Measurements from ENCODE around the gene SPTAN1.

SPTAN1 gene

GRCh38 chr9:128540634-128541360, 11.6 kb upstream of the SPTAN1 start:
- in situ Hi-C loops (cut with HindIII; ENCODE audit: low sequenced_read_pairs): no loop called here
- DNase-seq (ENCODE audit: low read depth, low spot score): no peak
- no peak overlapping the region for H3K4me3 ChIP-seq (ENCODE audit: low read depth, low read length)

GRCh38 chr9:128546504-128546903, 5.9 kb upstream of the SPTAN1 start:
- H3K4me3 ChIP-seq (ENCODE audit: low read depth, low read length): no peak overlapping the region
- no peak for DNase-seq (ENCODE audit: low read depth, low spot score)
- no peak for TF ChIP-seq CTCF (IDR thresholded peaks at IDR 0.05; ENCODE audit: low read depth, low read length)
- in situ Hi-C loops (cut with HindIII; ENCODE audit: low sequenced_read_pairs): no loop called here

More at GRCh38 chr9:128540634-128541360, 11.6 kb upstream of the SPTAN1 start:
- TF ChIP-seq CTCF (IDR thresholded peaks at IDR 0.05; ENCODE audit: low read depth, low read length): no peak

GRCh38 chr9:128548876-128549275, 3.5 kb upstream of the SPTAN1 start:
- H3K4me3 ChIP-seq (ENCODE audit: low read depth, low read length): no peak overlapping the region
- no peak for DNase-seq (ENCODE audit: low read depth, low spot score)
- TF ChIP-seq CTCF (IDR thresholded peaks at IDR 0.05; ENCODE audit: low read depth, low read length): no peak
- in situ Hi-C loops (cut with HindIII; ENCODE audit: low sequenced_read_pairs): no loop called here

GRCh38 chr9:128550226-128550625, 2.2 kb upstream of the SPTAN1 start:
- in situ Hi-C loops (cut with HindIII; ENCODE audit: low sequenced_read_pairs): no loop called here
- no peak for DNase-seq (ENCODE audit: low read depth, low spot score)
- no peak for TF ChIP-seq CTCF (IDR thresholded peaks at IDR 0.05; ENCODE audit: low read depth, low read length)
- H3K4me3 ChIP-seq (ENCODE audit: low read depth, low read length): no peak overlapping the region

- peak; percentile 54 for DNase-seq (ENCODE audit: low read depth, low spot score)
- no peak for TF ChIP-seq CTCF (IDR thresholded peaks at IDR 0.05; ENCODE audit: low read depth, low read length)
- H3K4me3 ChIP-seq (ENCODE audit: low read depth, low read length): peak overlapping the region; percentile 60
- in situ Hi-C loops (cut with HindIII; ENCODE audit: low sequenced_read_pairs): no loop called here
Observed at GRCh38 chr9:128550770-128551656, 1.4 kb upstream of the SPTAN1 start.

- H3K4me3 ChIP-seq (ENCODE audit: low read depth, low read length): peak overlapping the region; percentile 60
- in situ Hi-C loops (cut with HindIII; ENCODE audit: low sequenced_read_pairs): no loop called here
- no peak for TF ChIP-seq CTCF (IDR thresholded peaks at IDR 0.05; ENCODE audit: low read depth, low read length)
Observed at GRCh38 chr9:128551657-128552152, 682 bp upstream of the SPTAN1 start.

More at GRCh38 chr9:128551657-128552152, 682 bp upstream of the SPTAN1 start:
- no peak for DNase-seq (ENCODE audit: low read depth, low spot score)
